GM19468 (cell line): ENCODE data around the gene NR4A3.
A peak's percentile ranks its signal among the peaks of the same experiment; 100 is the strongest.

Source experiments
- ATAC-seq: cut with Tn5 transposase; IDR thresholded peaks from one replicate; pipeline ENCODE4 v1.9.1; 2021; ENCODE audit warnings: mild to moderate bottlenecking, moderate library complexity, moderate number of reproducible peaks; ENCODE audit not compliant: unreplicated experiment; ENCODE audit errors: extremely low read depth

NR4A3 gene

DNA sequence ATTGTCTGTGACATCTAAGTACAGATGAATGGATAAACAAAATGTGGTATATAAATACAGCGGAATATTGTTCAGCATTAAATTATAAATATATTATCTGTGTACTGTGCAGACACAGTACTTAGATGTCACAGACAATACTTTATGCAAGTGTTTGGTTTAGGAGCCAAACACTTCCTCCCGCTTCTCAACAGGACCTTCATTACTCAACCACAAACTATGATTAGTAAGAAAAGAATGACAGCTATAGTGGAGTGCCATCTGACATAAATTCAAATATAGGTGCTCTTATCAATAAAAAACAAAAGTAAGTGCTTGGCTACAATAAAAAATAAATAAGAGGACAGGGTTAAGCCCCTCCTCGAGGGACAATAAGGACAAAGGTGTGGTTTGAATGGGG lies 45.9 kb downstream of the NR4A3 start:
- ATAC-seq, result no peak

- ATAC-seq, result no peak
These were observed 46.3 kb downstream of the NR4A3 start for GRCh38 chr9:99867968-99868367.

- ATAC-seq, result peak; percentile 63
These were observed 47.2 kb downstream of the NR4A3 start for GRCh38 chr9:99868845-99869244.

DNA sequence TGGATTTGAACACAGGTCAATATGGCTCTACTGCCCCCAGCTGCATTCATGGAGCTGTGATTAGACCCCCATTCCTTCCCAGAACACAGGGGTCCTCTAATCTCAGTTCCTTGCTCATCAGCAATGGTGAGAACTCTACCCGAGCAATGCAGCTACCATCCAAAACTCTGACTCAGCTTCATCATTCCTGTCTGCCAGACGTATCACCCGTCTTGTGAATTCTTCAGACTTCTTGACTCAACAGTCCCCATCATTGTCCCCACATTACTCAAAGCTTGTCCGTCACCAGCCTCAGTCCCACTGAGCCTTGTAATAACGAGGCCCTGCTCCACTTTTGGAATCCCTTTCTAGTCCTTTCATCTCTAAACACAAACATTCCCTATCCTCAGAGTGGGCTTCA lies 48.4 kb downstream of the NR4A3 start:
- ATAC-seq, result no peak

DNA sequence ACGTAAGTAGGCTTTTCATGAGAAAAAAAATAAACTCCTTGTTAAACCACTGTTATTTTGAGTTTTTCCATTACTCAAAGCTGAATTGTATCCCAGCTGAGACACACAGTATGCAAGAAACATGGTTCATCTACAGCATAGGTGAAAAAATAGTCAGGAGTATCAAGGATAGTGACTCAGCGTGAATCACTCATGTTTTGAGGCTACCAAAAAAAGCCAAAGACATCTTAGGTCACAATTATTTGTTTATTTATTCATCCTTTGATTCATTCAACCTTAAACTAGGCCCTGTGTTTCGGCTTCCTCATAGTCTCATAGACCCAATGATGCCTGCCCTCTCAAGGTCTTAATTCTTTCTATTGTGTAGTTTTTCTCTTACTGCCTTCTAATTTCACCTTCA lies 51.8 kb downstream of the NR4A3 start:
- no peak for ATAC-seq

DNA sequence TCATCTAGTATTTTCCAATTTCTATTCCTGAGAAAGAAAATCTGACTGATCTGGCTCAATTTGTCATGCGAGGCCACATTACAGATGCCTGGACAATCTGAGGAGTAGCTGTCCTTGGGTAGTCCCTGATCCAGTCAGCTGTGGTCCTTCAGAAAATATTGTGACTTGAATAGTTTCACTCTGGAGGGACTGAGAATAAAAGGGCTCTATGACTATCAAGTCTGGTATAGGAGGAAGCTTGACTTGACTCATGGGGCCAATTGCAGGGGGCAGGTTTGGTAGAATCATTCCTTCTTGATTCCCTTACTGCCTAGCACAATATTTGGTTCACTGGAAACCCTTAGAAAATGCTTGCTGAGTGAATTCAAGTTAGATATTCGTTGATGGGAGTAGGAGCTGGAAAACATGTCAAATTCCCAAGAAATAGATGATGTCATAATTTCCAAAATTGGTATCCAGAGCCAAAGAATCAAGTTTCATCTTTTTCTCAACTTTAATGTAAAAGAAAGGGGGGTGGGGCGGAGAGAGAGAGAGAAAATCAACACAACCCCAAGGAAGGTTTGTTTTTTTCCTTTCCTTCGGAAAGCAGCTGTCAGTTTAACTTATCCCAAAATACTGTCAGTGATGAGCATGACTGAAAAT lies 52.4 kb downstream of the NR4A3 start:
- no peak for ATAC-seq

GRCh38 chr9:99876190-99876589 lies 54.5 kb downstream of the NR4A3 start:
- no peak for ATAC-seq

- ATAC-seq, result no peak
These were observed 57.0 kb downstream of the NR4A3 start for GRCh38 chr9:99878651-99879050.

GRCh38 chr9:99881769-99882168 lies 60.1 kb downstream of the NR4A3 start:
- no peak for ATAC-seq

DNA sequence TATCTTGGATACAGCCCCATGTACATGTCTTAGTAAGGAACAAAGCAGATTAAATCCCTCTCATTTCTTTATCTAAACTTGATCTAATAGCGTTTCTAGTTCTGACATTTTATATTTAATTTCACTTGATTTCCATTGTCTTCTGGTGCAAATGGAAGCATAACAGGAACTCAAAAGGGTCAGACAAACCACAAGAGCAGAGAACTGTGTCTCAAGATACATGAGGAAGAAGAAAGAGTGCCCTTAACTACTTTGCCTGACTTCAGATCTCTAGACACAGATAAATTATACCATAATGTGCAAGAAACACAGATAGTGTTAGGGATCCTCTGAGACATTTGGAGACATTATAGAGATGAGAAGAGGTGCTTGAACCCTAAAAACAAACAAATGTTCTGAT lies 64.1 kb downstream of the NR4A3 start:
- no peak for ATAC-seq

DNA sequence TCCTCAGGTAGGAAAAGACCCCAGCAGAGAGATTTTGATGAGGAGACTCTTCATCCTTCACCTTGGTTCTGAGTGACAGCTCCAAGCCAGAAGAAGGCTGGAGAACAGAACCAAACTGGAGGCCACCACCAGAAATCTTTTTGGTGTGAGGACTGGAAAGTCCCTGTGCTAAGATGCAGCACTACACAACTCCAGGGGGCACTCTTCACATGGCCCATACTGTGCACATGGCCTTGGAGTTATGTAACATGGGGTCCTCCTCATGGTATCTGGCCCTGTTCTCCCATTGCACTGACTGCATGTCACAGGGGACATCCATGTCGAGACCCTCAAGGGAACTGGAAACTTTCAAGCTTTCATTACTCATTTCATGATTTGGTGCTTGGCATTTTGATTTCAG lies 67.4 kb downstream of the NR4A3 start:
- no peak for ATAC-seq

DNA sequence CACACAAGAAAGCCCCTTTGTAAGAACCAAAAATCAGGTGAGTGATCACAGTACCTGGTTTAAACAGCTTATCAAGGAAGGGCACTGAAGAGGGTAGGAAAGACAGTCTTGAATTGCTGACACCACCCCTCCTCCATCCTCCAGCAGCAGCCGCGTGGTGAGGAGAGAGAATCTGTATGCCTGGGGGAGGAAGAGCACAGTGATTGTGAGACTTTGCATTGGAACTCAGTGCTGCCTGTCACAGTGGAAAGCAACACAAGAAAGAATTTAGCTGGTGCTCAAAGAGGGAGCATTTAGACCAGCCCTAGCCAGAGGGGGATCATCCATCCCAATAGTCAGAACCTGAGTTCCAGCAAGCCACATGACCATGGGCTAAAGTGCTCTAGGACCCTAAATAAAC lies 73.1 kb downstream of the NR4A3 start:
- no peak for ATAC-seq

- no peak for ATAC-seq
These were observed 73.8 kb downstream of the NR4A3 start for GRCh38 chr9:99895510-99895909.

- ATAC-seq, result no peak
These were observed 74.4 kb downstream of the NR4A3 start for GRCh38 chr9:99896119-99896518.

DNA sequence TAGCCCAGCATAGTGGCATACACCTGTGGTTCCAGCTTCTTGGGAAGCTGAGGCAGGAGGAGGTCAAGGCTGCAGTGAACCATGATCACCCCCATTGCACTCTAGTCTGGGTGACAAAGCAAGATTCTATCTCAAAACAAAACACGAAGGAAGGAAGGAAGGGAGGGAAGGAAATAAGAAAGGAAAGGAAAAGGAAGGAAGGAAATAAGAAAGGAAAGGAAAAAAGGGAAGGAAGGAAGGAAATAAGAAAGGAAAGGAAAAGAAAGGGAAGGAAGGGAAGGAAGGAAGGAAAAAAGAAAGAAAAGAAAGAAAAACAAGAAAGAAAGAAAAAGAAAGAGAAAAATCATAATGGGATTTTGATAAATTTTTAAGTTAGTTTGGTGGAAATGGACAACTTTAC lies 81.7 kb downstream of the NR4A3 start:
- ATAC-seq, result no peak

DNA sequence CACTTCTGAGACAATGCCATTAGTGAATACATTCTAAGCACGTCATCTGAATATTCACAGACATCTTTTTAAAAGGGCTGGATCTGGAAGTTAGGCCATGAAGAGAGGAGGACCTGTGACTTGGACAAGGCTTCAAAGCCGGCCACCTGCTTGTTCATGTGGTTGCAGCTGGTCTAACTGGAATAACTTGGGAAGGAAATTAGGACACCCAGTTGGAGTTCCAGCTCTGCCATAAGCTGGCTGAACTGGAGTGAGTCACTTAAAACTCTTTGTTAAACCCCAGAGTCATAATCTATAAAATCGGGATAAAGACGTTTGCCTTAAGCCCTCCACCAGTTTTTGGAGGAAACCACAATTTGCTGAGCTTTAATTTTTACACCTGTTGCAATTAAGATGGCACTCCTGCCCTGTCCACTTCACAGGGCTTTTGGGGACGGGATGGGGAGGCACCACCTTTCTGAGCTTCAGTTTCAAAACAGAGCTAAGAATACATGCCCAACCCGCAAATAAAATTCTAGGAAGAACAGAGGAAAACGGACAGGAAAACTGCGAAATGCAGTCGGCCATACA lies 84.2 kb downstream of the NR4A3 start:
- ATAC-seq, result no peak

GRCh38 chr9:99906403-99907207 lies 84.9 kb downstream of the NR4A3 start, which contains the start of gene STX17:
Gene STX17, plus strand, starts transcription at chr9:99906654. Its CDS starts 8,586 bp downstream, at chr9:99915240.
- peak; percentile 55 for ATAC-seq

GRCh38 chr9:99907208-99907532 lies 85.5 kb downstream of the NR4A3 start:
- no peak for ATAC-seq

- ATAC-seq, result no peak
These were observed 89.9 kb downstream of the NR4A3 start for GRCh38 chr9:99911600-99911999.
